SK-N-SH treated with all-trans-retinoic acid at 6 μM for 48 hours (cell line): ENCODE results near the gene AP3B1.

Experiments used
- ATAC-seq: fragments of 200-7000 bp; cut with Tn5 transposase; 3 replicates; pipeline ENCODE4 v1.9.1; 2020; ENCODE audit warnings: mild to moderate bottlenecking, moderate library complexity
- ARNTL ChIP-seq: fragments of 450-650 bp; formaldehyde crosslinking; IDR thresholded peaks from 2 replicates; pipeline ENCODE4 v1.5.0; 2020; ENCODE audit warnings: low read depth, mild to moderate bottlenecking, moderate library complexity, borderline replicate concordance
- BACH2 ChIP-seq: fragments of 250-450 bp; sonication (Bioruptor Pico); IDR thresholded peaks from 2 replicates; pipeline ENCODE4 v1.9.0; 2021; ENCODE audit warnings: mild to moderate bottlenecking, borderline replicate concordance
- CSDC2 ChIP-seq: fragments of 250-450 bp; sonication (Bioruptor Pico); IDR thresholded peaks from 2 replicates; pipeline ENCODE4 v1.5.0; 2020; ENCODE audit warnings: mild to moderate bottlenecking, moderate library complexity
- ESRRG ChIP-seq: fragments of 250-450 bp; sonication (Bioruptor Pico); IDR thresholded peaks from 2 replicates; pipeline ENCODE4 v1.6.1; 2021; ENCODE audit warnings: mild to moderate bottlenecking
- GLIS3 ChIP-seq: fragments of 250-450 bp; sonication (Bioruptor Pico); IDR thresholded peaks from 2 replicates; pipeline ENCODE4 v1.5.0; 2020; ENCODE audit warnings: mild to moderate bottlenecking, moderate library complexity
- ISL1 ChIP-seq: fragments of 250-450 bp; sonication (Bioruptor Pico); IDR thresholded peaks from 2 replicates; pipeline ENCODE4 v2.1.2; 2022; ENCODE audit warnings: mild to moderate bottlenecking, moderate library complexity
- OSR1 ChIP-seq: fragments of 250-450 bp; sonication (Bioruptor Pico); IDR thresholded peaks from 2 replicates; pipeline ENCODE4 v1.8.0; 2022; ENCODE audit warnings: moderate library complexity, mild to moderate bottlenecking, inconsistent platforms
- PPARA ChIP-seq: fragments of 250-450 bp; sonication (Bioruptor Pico); IDR thresholded peaks from 2 replicates; pipeline ENCODE4 v1.5.0; 2020; ENCODE audit warnings: mild to moderate bottlenecking, borderline replicate concordance
- RARB ChIP-seq: fragments of 250-450 bp; sonication (Bioruptor Pico); IDR thresholded peaks from 2 replicates; pipeline ENCODE4 v1.8.0; 2021; ENCODE audit warnings: mild to moderate bottlenecking, moderate library complexity
- SNAI2 ChIP-seq: fragments of 250-450 bp; sonication (Bioruptor Pico); IDR thresholded peaks from 2 replicates; pipeline ENCODE4 v1.5.0; 2020; ENCODE audit warnings: mild to moderate bottlenecking, moderate library complexity
- TCF4 ChIP-seq: fragments of 250-450 bp; sonication (Bioruptor Pico); IDR thresholded peaks from 2 replicates; pipeline ENCODE4 v1.8.0; 2021; ENCODE audit warnings: mild to moderate bottlenecking, moderate library complexity, borderline replicate concordance
- TOX ChIP-seq: fragments of 250-450 bp; sonication (Bioruptor Pico); IDR thresholded peaks from 2 replicates; pipeline ENCODE4 v1.8.0; 2021; ENCODE audit warnings: mild to moderate bottlenecking, moderate library complexity, borderline replicate concordance
- ZC3H10 ChIP-seq: fragments of 250-450 bp; sonication (Bioruptor Pico); IDR thresholded peaks from 2 replicates; pipeline ENCODE4 v1.5.1; 2021; ENCODE audit warnings: mild to moderate bottlenecking, moderate library complexity
- ZFP3 ChIP-seq: fragments of 250-450 bp; sonication (Bioruptor Pico); IDR thresholded peaks from 2 replicates; pipeline ENCODE4 v1.5.0; 2020; ENCODE audit warnings: mild to moderate bottlenecking, moderate library complexity
- ZFP30 ChIP-seq: fragments of 450-650 bp; formaldehyde crosslinking; IDR thresholded peaks from 2 replicates; pipeline ENCODE4 v1.5.0; 2022; ENCODE audit warnings: mild to moderate bottlenecking, moderate library complexity
- ZNF565 ChIP-seq: fragments of 450-650 bp; formaldehyde crosslinking; conservative IDR thresholded peaks from 2 replicates; pipeline ENCODE4 v1.5.0; 2020; ENCODE audit warnings: low read depth, mild to moderate bottlenecking, moderate library complexity
- ZNF70 ChIP-seq: fragments of 450-650 bp; formaldehyde crosslinking; IDR thresholded peaks from 2 replicates; pipeline ENCODE4 v1.5.0; 2020; ENCODE audit warnings: mild to moderate bottlenecking, moderate library complexity
- ZNF8 ChIP-seq: fragments of 450-650 bp; formaldehyde crosslinking; IDR thresholded peaks from 2 replicates; pipeline ENCODE4 v1.5.0; 2020; ENCODE audit warnings: mild to moderate bottlenecking, moderate library complexity
- TF ChIP-seq, protein P1 (sequence below): fragments of 250-450 bp; sonication (Bioruptor Pico); IDR thresholded peaks from 2 replicates; pipeline ENCODE4 v1.5.0; 2020; ENCODE audit warnings: mild to moderate bottlenecking, moderate library complexity
- TF ChIP-seq, protein P2 (sequence below): fragments of 250-450 bp; sonication (Bioruptor Pico); IDR thresholded peaks from 2 replicates; pipeline ENCODE4 v1.5.1; 2021; ENCODE audit warnings: mild to moderate bottlenecking, moderate library complexity
- TF ChIP-seq, protein P3 (sequence below): fragments of 250-450 bp; sonication (Bioruptor Pico); IDR thresholded peaks from 2 replicates; pipeline ENCODE4 v1.8.0; 2020; ENCODE audit warnings: mild to moderate bottlenecking, moderate library complexity, borderline replicate concordance
- TF ChIP-seq, protein P4 (sequence below): fragments of 250-450 bp; sonication (Bioruptor Pico); IDR thresholded peaks from 2 replicates; pipeline ENCODE4 v1.5.1; 2020; ENCODE audit warnings: low read depth, mild to moderate bottlenecking, moderate library complexity
- TF ChIP-seq, protein P5 (sequence below): fragments of 250-450 bp; sonication (Bioruptor Pico); IDR thresholded peaks from 2 replicates; pipeline ENCODE4 v1.8.0; 2021; ENCODE audit warnings: low read depth, mild to moderate bottlenecking, moderate library complexity, borderline replicate concordance

AP3B1 gene

DNA sequence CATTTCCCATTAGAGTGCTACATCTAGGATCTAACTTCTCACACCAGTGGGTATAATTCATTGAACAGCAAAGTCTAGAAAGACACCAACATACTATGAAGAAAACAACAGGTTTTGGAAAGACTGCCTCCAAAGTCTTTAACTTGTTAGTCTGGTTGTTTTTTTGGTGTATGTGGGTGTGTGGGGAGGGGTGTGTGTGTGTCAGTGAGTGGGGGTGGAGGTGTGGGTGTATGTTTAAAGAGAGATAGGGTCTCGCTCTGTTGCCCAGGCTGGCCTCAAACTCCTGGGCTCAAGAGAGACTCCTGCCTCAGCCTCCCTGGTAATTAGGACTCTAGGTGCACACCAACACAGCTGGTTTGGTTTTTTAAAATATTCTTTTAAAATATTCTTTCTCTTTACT, 59.7 kb downstream of the AP3B1 start:
- TF ChIP-seq, protein P1, sequence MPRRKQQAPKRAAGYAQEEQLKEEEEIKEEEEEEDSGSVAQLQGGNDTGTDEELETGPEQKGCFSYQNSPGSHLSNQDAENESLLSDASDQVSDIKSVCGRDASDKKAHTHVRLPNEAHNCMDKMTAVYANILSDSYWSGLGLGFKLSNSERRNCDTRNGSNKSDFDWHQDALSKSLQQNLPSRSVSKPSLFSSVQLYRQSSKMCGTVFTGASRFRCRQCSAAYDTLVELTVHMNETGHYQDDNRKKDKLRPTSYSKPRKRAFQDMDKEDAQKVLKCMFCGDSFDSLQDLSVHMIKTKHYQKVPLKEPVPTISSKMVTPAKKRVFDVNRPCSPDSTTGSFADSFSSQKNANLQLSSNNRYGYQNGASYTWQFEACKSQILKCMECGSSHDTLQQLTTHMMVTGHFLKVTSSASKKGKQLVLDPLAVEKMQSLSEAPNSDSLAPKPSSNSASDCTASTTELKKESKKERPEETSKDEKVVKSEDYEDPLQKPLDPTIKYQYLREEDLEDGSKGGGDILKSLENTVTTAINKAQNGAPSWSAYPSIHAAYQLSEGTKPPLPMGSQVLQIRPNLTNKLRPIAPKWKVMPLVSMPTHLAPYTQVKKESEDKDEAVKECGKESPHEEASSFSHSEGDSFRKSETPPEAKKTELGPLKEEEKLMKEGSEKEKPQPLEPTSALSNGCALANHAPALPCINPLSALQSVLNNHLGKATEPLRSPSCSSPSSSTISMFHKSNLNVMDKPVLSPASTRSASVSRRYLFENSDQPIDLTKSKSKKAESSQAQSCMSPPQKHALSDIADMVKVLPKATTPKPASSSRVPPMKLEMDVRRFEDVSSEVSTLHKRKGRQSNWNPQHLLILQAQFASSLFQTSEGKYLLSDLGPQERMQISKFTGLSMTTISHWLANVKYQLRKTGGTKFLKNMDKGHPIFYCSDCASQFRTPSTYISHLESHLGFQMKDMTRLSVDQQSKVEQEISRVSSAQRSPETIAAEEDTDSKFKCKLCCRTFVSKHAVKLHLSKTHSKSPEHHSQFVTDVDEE (CRISPR knock-in tag): no peak
- TF ChIP-seq ZFP3 (CRISPR knock-in tag): no peak
- no peak for TF ChIP-seq ZNF565 (CRISPR knock-in tag)
- TF ChIP-seq, protein P2, sequence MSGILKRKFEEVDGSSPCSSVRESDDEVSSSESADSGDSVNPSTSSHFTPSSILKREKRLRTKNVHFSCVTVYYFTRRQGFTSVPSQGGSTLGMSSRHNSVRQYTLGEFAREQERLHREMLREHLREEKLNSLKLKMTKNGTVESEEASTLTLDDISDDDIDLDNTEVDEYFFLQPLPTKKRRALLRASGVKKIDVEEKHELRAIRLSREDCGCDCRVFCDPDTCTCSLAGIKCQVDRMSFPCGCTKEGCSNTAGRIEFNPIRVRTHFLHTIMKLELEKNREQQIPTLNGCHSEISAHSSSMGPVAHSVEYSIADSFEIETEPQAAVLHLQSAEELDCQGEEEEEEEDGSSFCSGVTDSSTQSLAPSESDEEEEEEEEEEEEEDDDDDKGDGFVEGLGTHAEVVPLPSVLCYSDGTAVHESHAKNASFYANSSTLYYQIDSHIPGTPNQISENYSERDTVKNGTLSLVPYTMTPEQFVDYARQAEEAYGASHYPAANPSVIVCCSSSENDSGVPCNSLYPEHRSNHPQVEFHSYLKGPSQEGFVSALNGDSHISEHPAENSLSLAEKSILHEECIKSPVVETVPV (CRISPR knock-in tag): no peak
- TF ChIP-seq ARNTL (CRISPR knock-in tag): no peak
- TF ChIP-seq PPARA: no peak
- TF ChIP-seq, protein P3, sequence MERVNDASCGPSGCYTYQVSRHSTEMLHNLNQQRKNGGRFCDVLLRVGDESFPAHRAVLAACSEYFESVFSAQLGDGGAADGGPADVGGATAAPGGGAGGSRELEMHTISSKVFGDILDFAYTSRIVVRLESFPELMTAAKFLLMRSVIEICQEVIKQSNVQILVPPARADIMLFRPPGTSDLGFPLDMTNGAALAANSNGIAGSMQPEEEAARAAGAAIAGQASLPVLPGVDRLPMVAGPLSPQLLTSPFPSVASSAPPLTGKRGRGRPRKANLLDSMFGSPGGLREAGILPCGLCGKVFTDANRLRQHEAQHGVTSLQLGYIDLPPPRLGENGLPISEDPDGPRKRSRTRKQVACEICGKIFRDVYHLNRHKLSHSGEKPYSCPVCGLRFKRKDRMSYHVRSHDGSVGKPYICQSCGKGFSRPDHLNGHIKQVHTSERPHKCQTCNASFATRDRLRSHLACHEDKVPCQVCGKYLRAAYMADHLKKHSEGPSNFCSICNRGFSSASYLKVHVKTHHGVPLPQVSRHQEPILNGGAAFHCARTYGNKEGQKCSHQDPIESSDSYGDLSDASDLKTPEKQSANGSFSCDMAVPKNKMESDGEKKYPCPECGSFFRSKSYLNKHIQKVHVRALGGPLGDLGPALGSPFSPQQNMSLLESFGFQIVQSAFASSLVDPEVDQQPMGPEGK (CRISPR knock-in tag): no peak
- TF ChIP-seq GLIS3: no peak
- TF ChIP-seq RARB: no peak
- TF ChIP-seq ZNF70 (CRISPR knock-in tag): no peak
- no peak for TF ChIP-seq ESRRG
- no peak for TF ChIP-seq ISL1
- TF ChIP-seq, protein P4, sequence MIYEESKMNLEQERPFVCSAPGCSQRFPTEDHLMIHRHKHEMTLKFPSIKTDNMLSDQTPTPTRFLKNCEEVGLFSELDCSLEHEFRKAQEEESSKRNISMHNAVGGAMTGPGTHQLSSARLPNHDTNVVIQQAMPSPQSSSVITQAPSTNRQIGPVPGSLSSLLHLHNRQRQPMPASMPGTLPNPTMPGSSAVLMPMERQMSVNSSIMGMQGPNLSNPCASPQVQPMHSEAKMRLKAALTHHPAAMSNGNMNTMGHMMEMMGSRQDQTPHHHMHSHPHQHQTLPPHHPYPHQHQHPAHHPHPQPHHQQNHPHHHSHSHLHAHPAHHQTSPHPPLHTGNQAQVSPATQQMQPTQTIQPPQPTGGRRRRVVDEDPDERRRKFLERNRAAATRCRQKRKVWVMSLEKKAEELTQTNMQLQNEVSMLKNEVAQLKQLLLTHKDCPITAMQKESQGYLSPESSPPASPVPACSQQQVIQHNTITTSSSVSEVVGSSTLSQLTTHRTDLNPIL (CRISPR knock-in tag): no peak
- no peak for TF ChIP-seq ZFP30 (CRISPR knock-in tag)
- no peak for TF ChIP-seq OSR1 (CRISPR knock-in tag)
- no peak for TF ChIP-seq BACH2 (CRISPR knock-in tag)
- no peak for TF ChIP-seq CSDC2 (CRISPR knock-in tag)
- TF ChIP-seq TOX: no peak
- no peak for TF ChIP-seq ZNF8 (CRISPR knock-in tag)
- TF ChIP-seq TCF4 (CRISPR knock-in tag): no peak
- no peak for ATAC-seq

DNA sequence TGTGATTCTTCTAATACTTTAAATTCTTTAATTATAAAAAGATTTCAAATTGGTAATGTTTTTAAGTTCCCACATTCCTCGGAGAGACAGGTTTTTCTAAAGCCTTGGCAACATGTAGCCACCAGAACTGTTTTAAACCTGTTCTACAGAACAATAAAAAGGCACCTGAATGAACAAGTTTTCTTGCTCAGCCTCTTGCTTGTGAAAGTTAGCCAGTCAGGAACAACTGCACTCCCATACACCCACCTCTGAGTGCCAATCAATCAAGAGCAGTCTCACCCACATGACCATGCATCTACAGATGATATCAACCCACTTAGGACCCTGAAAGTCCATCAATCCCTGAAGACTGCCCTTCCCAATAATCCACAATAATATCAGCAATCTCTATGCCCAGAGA, 62.3 kb downstream of the AP3B1 start:
- no peak for ATAC-seq
- no peak for TF ChIP-seq ARNTL (CRISPR knock-in tag)
- no peak for TF ChIP-seq GLIS3
- TF ChIP-seq SNAI2 (CRISPR knock-in tag): no peak
- TF ChIP-seq, protein P4 (CRISPR knock-in tag): no peak
- no peak for TF ChIP-seq ZFP3 (CRISPR knock-in tag)
- TF ChIP-seq ZFP30 (CRISPR knock-in tag): no peak
- TF ChIP-seq, protein P3 (CRISPR knock-in tag): no peak
- TF ChIP-seq RARB: no peak
- TF ChIP-seq OSR1 (CRISPR knock-in tag): no peak
- no peak for TF ChIP-seq ISL1
- TF ChIP-seq, protein P2 (CRISPR knock-in tag): no peak
- no peak for TF ChIP-seq ESRRG
- no peak for TF ChIP-seq CSDC2 (CRISPR knock-in tag)
- TF ChIP-seq TOX: no peak
- TF ChIP-seq, protein P5, sequence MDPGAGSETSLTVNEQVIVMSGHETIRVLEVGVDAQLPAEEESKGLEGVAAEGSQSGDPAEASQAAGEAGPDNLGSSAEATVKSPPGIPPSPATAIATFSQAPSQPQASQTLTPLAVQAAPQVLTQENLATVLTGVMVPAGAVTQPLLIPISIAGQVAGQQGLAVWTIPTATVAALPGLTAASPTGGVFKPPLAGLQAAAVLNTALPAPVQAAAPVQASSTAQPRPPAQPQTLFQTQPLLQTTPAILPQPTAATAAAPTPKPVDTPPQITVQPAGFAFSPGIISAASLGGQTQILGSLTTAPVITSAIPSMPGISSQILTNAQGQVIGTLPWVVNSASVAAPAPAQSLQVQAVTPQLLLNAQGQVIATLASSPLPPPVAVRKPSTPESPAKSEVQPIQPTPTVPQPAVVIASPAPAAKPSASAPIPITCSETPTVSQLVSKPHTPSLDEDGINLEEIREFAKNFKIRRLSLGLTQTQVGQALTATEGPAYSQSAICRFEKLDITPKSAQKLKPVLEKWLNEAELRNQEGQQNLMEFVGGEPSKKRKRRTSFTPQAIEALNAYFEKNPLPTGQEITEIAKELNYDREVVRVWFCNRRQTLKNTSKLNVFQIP: no peak
- no peak for TF ChIP-seq ZNF8 (CRISPR knock-in tag)
- no peak for TF ChIP-seq ZC3H10
- no peak for TF ChIP-seq ZNF70 (CRISPR knock-in tag)
